NOMO-1 treated with DMSO at 0.1 percent for 48 hours (cell line): ENCODE data around the gene CEBPG.

Source experiments
- DNase-seq: peaks from one replicate; lab custom pipeline; 2025; ENCODE audit not compliant: unreplicated experiment; lab: John Stamatoyannopoulos, UW

The CEBPG gene

GRCh38 chr19:33405553-33406461 lies 32.3 kb downstream of the CEBPG start:
- DNase-seq = no peak

- DNase-seq = peak; percentile 67
Measured at GRCh38 chr19:33406521-33407139, 33.1 kb downstream of the CEBPG start.

- DNase-seq = no peak
Measured at GRCh38 chr19:33407140-33407551, 33.6 kb downstream of the CEBPG start.

- DNase-seq = no peak
Measured at GRCh38 chr19:33407716-33408115, 34.2 kb downstream of the CEBPG start.

- DNase-seq = no peak
Measured at GRCh38 chr19:33408116-33408515, 34.6 kb downstream of the CEBPG start.

GRCh38 chr19:33408538-33409434 lies 35.3 kb downstream of the CEBPG start:
- DNase-seq = no peak

GRCh38 chr19:33409906-33410685 lies 36.6 kb downstream of the CEBPG start:
- no peak for DNase-seq

GRCh38 chr19:33410915-33411401 lies 37.4 kb downstream of the CEBPG start:
- no peak for DNase-seq

GRCh38 chr19:33411621-33412180 lies 38.2 kb downstream of the CEBPG start:
- DNase-seq = no peak

- no peak for DNase-seq
Measured at GRCh38 chr19:33412601-33413425, 39.3 kb downstream of the CEBPG start.

GRCh38 chr19:33413426-33413725 lies 39.9 kb downstream of the CEBPG start:
- DNase-seq = no peak

- DNase-seq = no peak
Measured at GRCh38 chr19:33413868-33414666, 40.6 kb downstream of the CEBPG start.

- DNase-seq = no peak
Measured at GRCh38 chr19:33414667-33415605, 41.4 kb downstream of the CEBPG start.

- DNase-seq = peak; percentile 69
Measured at GRCh38 chr19:33416307-33417215, 43.1 kb downstream of the CEBPG start.

- DNase-seq = no peak
Measured at GRCh38 chr19:33417751-33418150, 44.2 kb downstream of the CEBPG start.

- no peak for DNase-seq
Measured at GRCh38 chr19:33418461-33418860, 45.0 kb downstream of the CEBPG start.
